GM18909 (cell line): ENCODE measurements around the gene PRAC1.

Source experiments
- ATAC-seq: cut with Tn5 transposase; IDR thresholded peaks from one replicate; pipeline ENCODE4 v1.9.1; 2021; ENCODE audit warnings: mild to moderate bottlenecking; ENCODE audit not compliant: unreplicated experiment, poor library complexity

PRAC1 gene

GRCh38 chr17:48747445-48748363 is 25.4 kb upstream of the PRAC1 start:
- ATAC-seq, result no peak

- no peak for ATAC-seq
Observed at GRCh38 chr17:48746916-48747444, 24.7 kb upstream of the PRAC1 start.

GRCh38 chr17:48745381-48746275 is 23.3 kb upstream of the PRAC1 start:
- ATAC-seq, result no peak

- ATAC-seq, result no peak
Observed at GRCh38 chr17:48740537-48740936, 18.2 kb upstream of the PRAC1 start.

- no peak for ATAC-seq
Observed at GRCh38 chr17:48738803-48739526, 16.6 kb upstream of the PRAC1 start.

GRCh38 chr17:48738424-48738802 is 16.1 kb upstream of the PRAC1 start:
- ATAC-seq, result no peak

GRCh38 chr17:48737330-48738043 is 15.2 kb upstream of the PRAC1 start:
- ATAC-seq, result no peak

GRCh38 chr17:48735062-48735351 is 12.7 kb upstream of the PRAC1 start:
- ATAC-seq, result no peak

GRCh38 chr17:48734333-48735061 is 12.2 kb upstream of the PRAC1 start:
- no peak for ATAC-seq

- no peak for ATAC-seq
Observed at GRCh38 chr17:48733632-48734328, 11.5 kb upstream of the PRAC1 start.

- no peak for ATAC-seq
Observed at GRCh38 chr17:48732688-48733629, 10.6 kb upstream of the PRAC1 start.

GRCh38 chr17:48731355-48731754 is 9.0 kb upstream of the PRAC1 start:
- no peak for ATAC-seq

GRCh38 chr17:48730240-48730550 is 7.9 kb upstream of the PRAC1 start:
- no peak for ATAC-seq

GRCh38 chr17:48729335-48730239 is 7.3 kb upstream of the PRAC1 start:
- ATAC-seq, result no peak

- ATAC-seq, result no peak
Observed at GRCh38 chr17:48728232-48729231, 6.2 kb upstream of the PRAC1 start, which contains the start of gene HOXB13. Gene HOXB13 (minus strand): TSS chr17:48728750. CDS start chr17:48728593, 157 bp downstream.
